Stimulated activated CD4-positive, alpha-beta T cell treated with anti-CD3 and anti-CD28 coated beads, Interleukin-2, amount 100 ng/mL, for 24 hours (primary cell): Measurements from ENCODE around the gene MDFI.

ENCODE experiments used
- DNase-seq, 2 donors: peaks; one replicate each; pipeline ENCODE4 v3.0.0-alpha.2; 2020

Gene MDFI

GRCh38 chr6:41674231-41675000 is 36.1 kb downstream of the MDFI start:
- no peak for DNase-seq

- DNase-seq, result no peak
These were observed 37.0 kb downstream of the MDFI start for GRCh38 chr6:41675176-41675775.

GRCh38 chr6:41675992-41676391 is 37.7 kb downstream of the MDFI start:
- DNase-seq, result no peak

- DNase-seq, result no peak
These were observed 38.2 kb downstream of the MDFI start for GRCh38 chr6:41676431-41676830.

GRCh38 chr6:41677124-41677921 is 39.1 kb downstream of the MDFI start:
- DNase-seq, result no peak

- no peak for DNase-seq
These were observed 40.3 kb downstream of the MDFI start for GRCh38 chr6:41678511-41679084.

GRCh38 chr6:41679696-41680095 is 41.4 kb downstream of the MDFI start:
- DNase-seq, result no peak

- DNase-seq, result no peak
These were observed 42.1 kb downstream of the MDFI start for GRCh38 chr6:41680182-41680965.

- DNase-seq, result peak; percentile 79 to 80
These were observed 43.8 kb downstream of the MDFI start for GRCh38 chr6:41682056-41682477.

GRCh38 chr6:41682497-41683272 is 44.4 kb downstream of the MDFI start:
- DNase-seq, result peak in 1 of 2 donors; percentile 12

- DNase-seq, result no peak
These were observed 44.9 kb downstream of the MDFI start for GRCh38 chr6:41683273-41683522.

- DNase-seq, result peak; percentile 84 to 85
These were observed 45.4 kb downstream of the MDFI start for GRCh38 chr6:41683523-41684310.

GRCh38 chr6:41684311-41685180 is 46.3 kb downstream of the MDFI start:
- DNase-seq, result no peak

- DNase-seq, result no peak
These were observed 47.5 kb downstream of the MDFI start for GRCh38 chr6:41685641-41686380.

GRCh38 chr6:41687501-41688175 is 49.4 kb downstream of the MDFI start:
- no peak for DNase-seq

- DNase-seq, result no peak
These were observed 50.1 kb downstream of the MDFI start for GRCh38 chr6:41688256-41688965.

GRCh38 chr6:41689171-41690008 is 51.1 kb downstream of the MDFI start:
- DNase-seq, result no peak
